Right lung (tissue), 5 donors: Measurements from ENCODE around the gene SLC12A3. TPM values are rescaled to one million over a fixed set of nuclear protein-coding genes. Genes with fewer than 3 reads are reported as not detected.

Experiments
- DNase-seq, 2 donors: peaks; one replicate each; pipeline ENCODE4 v3.0.0-alpha.2; 2013
- polyA plus RNA-seq, 5 donors: library from polyadenylated mRNA; unstranded; fragments of 120-200 nt; gene quantifications; one replicate each; pipeline versions ENCODE4 v1.2.1 to v1.2.3, GENCODE V29; 2013; ENCODE audit warnings: inconsistent platforms in 1 of 5, low replicate concordance in 1 of 5; ENCODE audit not compliant: insufficient read length in 5 of 5, insufficient read depth in 1 of 5

The SLC12A3 gene
- polyA plus RNA-seq, 5 donors = 0.05 to 0.34 (median 0.08) TPM

- DNase-seq = no peak
Observed at GRCh38 chr16:56939801-56940200, 74.8 kb downstream of the SLC12A3 start.

GRCh38 chr16:56941092-56941491 lies 76.1 kb downstream of the SLC12A3 start:
- no peak for DNase-seq

- DNase-seq = no peak
Observed at GRCh38 chr16:56941856-56942331, 76.9 kb downstream of the SLC12A3 start.

- no peak for DNase-seq
Observed at GRCh38 chr16:56943761-56944375, 78.9 kb downstream of the SLC12A3 start.

GRCh38 chr16:56944954-56945839 lies 80.2 kb downstream of the SLC12A3 start:
- DNase-seq = no peak

GRCh38 chr16:56945847-56946527 lies 81.0 kb downstream of the SLC12A3 start:
- no peak for DNase-seq

- no peak for DNase-seq
Observed at GRCh38 chr16:56946767-56947603, 82.0 kb downstream of the SLC12A3 start.

- no peak for DNase-seq
Observed at GRCh38 chr16:56947604-56947995, 82.6 kb downstream of the SLC12A3 start.

- no peak for DNase-seq
Observed at GRCh38 chr16:56948234-56948633, 83.2 kb downstream of the SLC12A3 start.

GRCh38 chr16:56950051-56950450 lies 85.0 kb downstream of the SLC12A3 start:
- DNase-seq = no peak

GRCh38 chr16:56950455-56950854 lies 85.4 kb downstream of the SLC12A3 start:
- no peak for DNase-seq

- no peak for DNase-seq
Observed at GRCh38 chr16:56950881-56951771, 86.1 kb downstream of the SLC12A3 start.

- no peak for DNase-seq
Observed at GRCh38 chr16:56953006-56953405, 88.0 kb downstream of the SLC12A3 start.

GRCh38 chr16:56956076-56956475 lies 91.1 kb downstream of the SLC12A3 start:
- DNase-seq = no peak

- no peak for DNase-seq
Observed at GRCh38 chr16:56956756-56957155, 91.7 kb downstream of the SLC12A3 start.

- DNase-seq = no peak
Observed at GRCh38 chr16:56960681-56961281, 95.8 kb downstream of the SLC12A3 start.

GRCh38 chr16:56961386-56961785 lies 96.4 kb downstream of the SLC12A3 start:
- DNase-seq = peak; percentile 39 to 42

- no peak for DNase-seq
Observed at GRCh38 chr16:56961851-56962281, 96.9 kb downstream of the SLC12A3 start, which contains the start of gene CETP. TSS of gene CETP (plus strand) at chr16:56961950. CDS start at chr16:56961980, 30 bp downstream.

GRCh38 chr16:56964243-56965148 lies 99.5 kb downstream of the SLC12A3 start:
- DNase-seq = peak; percentile 37 to 50
